Endothelial cell of umbilical vein (primary cell): ENCODE data around the gene KCNH8. TPM values are rescaled to one million over a fixed set of nuclear protein-coding genes. Genes with fewer than 3 reads are reported as not detected.

Experiments
- BruUV-seq: library from RNA; stranded (reverse); fragments of 400-500 nt; replicated peaks from 2 replicates; lab custom pipeline; 2021; lab: Mats Ljungman, UMichigan
- CTCF ChIA-PET: fragments of 300-600, 350-600 bp; sonication (Branson Sonifier 250); formaldehyde crosslinking; loops from one replicate; lab custom pipeline; 2021; ENCODE audit warnings: antibody characterized with exemption, inconsistent platforms; lab: Charles Lee
- POLR2A ChIA-PET: fragments of 300-600, 350-600 bp; sonication (Branson Sonifier 250); formaldehyde crosslinking; loops from one replicate; lab custom pipeline; 2021; ENCODE audit warnings: antibody characterized with exemption, inconsistent platforms; lab: Charles Lee
- DNase-seq: peaks from one replicate; pipeline ENCODE4 v3.0.0-alpha.2; 2011; ENCODE audit warnings: low read depth, low spot score
- FAIRE-seq: peaks from 2 replicates; lab custom pipeline; 2011; peaks lifted over from hg19 to GRCh38; lab: Jason Lieb, UNC
- H2AFZ ChIP-seq: 2 replicates; pipeline ENCODE4 v1.6.0; 2012; ENCODE audit warnings: low read depth, low read length, control low read depth, inconsistent platforms
- H3K27ac ChIP-seq: 2 replicates; pipeline ENCODE4 v1.5.1; 2011; ENCODE audit warnings: low read depth, mild to moderate bottlenecking, control low read depth, low read length, moderate library complexity; ENCODE audit not compliant: insufficient read depth
- H3K27me3 ChIP-seq, 2 experiments: 2 replicates each; pipeline versions ENCODE4 v1.6.0 to v1.6.1; 2011; ENCODE audit warnings: low read length in 2 of 2, mixed read lengths in 1 of 2; ENCODE audit not compliant: control insufficient read depth in 2 of 2, insufficient read depth in 2 of 2
- H3K36me3 ChIP-seq, 2 experiments: 2 replicates in 1 of 2; 3 replicates in 1 of 2; pipeline ENCODE4 v1.5.1; 2011; ENCODE audit warnings: low read length in 2 of 2, mild to moderate bottlenecking in 1 of 2, moderate library complexity in 1 of 2; ENCODE audit not compliant: control insufficient read depth in 2 of 2, insufficient read depth in 2 of 2; ENCODE audit errors: extremely low read depth in 1 of 2
- H3K4me1 ChIP-seq: 3 replicates; pipeline ENCODE4 v1.5.1; 2011; ENCODE audit warnings: mild to moderate bottlenecking, low read length; ENCODE audit not compliant: control insufficient read depth, insufficient read depth; ENCODE audit errors: extremely low read depth
- H3K4me2 ChIP-seq: 2 replicates; pipeline ENCODE4 v1.6.1; 2011; ENCODE audit warnings: low read length, control low read depth, mixed read lengths; ENCODE audit not compliant: insufficient read depth
- H3K4me3 ChIP-seq, 3 experiments: fragments of 200-600 bp in 1 of 3; sonication (generic), shearing (Covaris generic) in 1 of 3; replicated peaks in 1 of 3; 2 replicates each; pipeline ENCODE4 v1.5.1; 2011 to 2016; ENCODE audit warnings: control low read depth in 3 of 3, low read length in 3 of 3, mild to moderate bottlenecking in 2 of 3, inconsistent platforms in 1 of 3, low read depth in 1 of 3, moderate library complexity in 1 of 3; ENCODE audit not compliant: insufficient read depth in 1 of 3
- H3K79me2 ChIP-seq: 2 replicates; pipeline ENCODE4 v1.6.0; 2012; ENCODE audit warnings: low read length, inconsistent platforms; ENCODE audit not compliant: control insufficient read depth, insufficient read depth
- H3K9ac ChIP-seq: replicated peaks from 2 replicates; pipeline ENCODE3; 2011; ENCODE audit warnings: low read length, control low read depth; ENCODE audit not compliant: insufficient read depth; ENCODE audit errors: extremely low read depth
- H3K9me1 ChIP-seq: replicated peaks from 3 replicates; pipeline ENCODE4 v1.6.0; 2011; ENCODE audit warnings: mild to moderate bottlenecking, low read length; ENCODE audit not compliant: control insufficient read depth, insufficient read depth; ENCODE audit errors: extremely low read depth
- H3K9me3 ChIP-seq: replicated peaks from 2 replicates; pipeline ENCODE4 v1.5.1; 2012; ENCODE audit warnings: low read length, inconsistent platforms; ENCODE audit not compliant: control insufficient read depth, insufficient read depth
- H4K20me1 ChIP-seq: replicated peaks from 2 replicates; pipeline ENCODE3; 2011; ENCODE audit warnings: mild to moderate bottlenecking, low read length; ENCODE audit not compliant: control insufficient read depth, insufficient read depth; ENCODE audit errors: extremely low read depth
- CTCF ChIP-seq, 2 donors: IDR thresholded peaks; 1 replicate in 1 of 2; 2 replicates in 1 of 2; pipeline ENCODE4 v1.5.1; 2011; ENCODE audit warnings: low read length in 2 of 2, mild to moderate bottlenecking in 2 of 2, moderate library complexity in 2 of 2, control low read depth in 1 of 2, inconsistent platforms in 1 of 2, low read depth in 1 of 2; ENCODE audit not compliant: insufficient read depth in 1 of 2; ENCODE audit errors: extremely low read depth in 1 of 2
- EZH2 ChIP-seq: IDR thresholded peaks from 2 replicates; pipeline ENCODE4 v1.6.1; 2012; ENCODE audit warnings: borderline replicate concordance, low read depth, mild to moderate bottlenecking, moderate library complexity, low read length, inconsistent platforms; ENCODE audit not compliant: severe bottlenecking
- FOS ChIP-seq: IDR thresholded peaks from 2 replicates; pipeline ENCODE4 v1.6.1; 2011; ENCODE audit warnings: mild to moderate bottlenecking, low read length, moderate library complexity, borderline replicate concordance; ENCODE audit not compliant: insufficient read depth
- JUN ChIP-seq: IDR thresholded peaks from 2 replicates; pipeline ENCODE4 v1.6.1; 2011; ENCODE audit warnings: borderline replicate concordance, low read depth; ENCODE audit not compliant: insufficient read length, insufficient read depth
- MAX ChIP-seq: IDR thresholded peaks from 2 replicates; pipeline ENCODE4 v1.6.1; 2011; ENCODE audit not compliant: insufficient read depth, insufficient read length
- POLR2A ChIP-seq: IDR thresholded peaks from 2 replicates; pipeline ENCODE4 v1.6.1; 2012; ENCODE audit warnings: low read depth, mild to moderate bottlenecking, control low read depth, low read length
- POLR2AphosphoS5 ChIP-seq: IDR thresholded peaks from 2 replicates; pipeline ENCODE4 v1.6.1; 2012; ENCODE audit warnings: low read depth, mild to moderate bottlenecking, control low read depth, low read length, moderate library complexity; ENCODE audit not compliant: insufficient read depth
- dilution Hi-C: fragments of 300-500 bp; cut with MboI; formaldehyde crosslinking; loops from one replicate; pipeline ENCODE4 v1.15.0; 2019; ENCODE audit warnings: low sequenced_read_pairs; ENCODE audit not compliant: extremely low pct_ligation_motif_present
- intact Hi-C: fragments of 100-400 bp; cut with micrococcal nuclease; formaldehyde crosslinking; loops from one replicate; pipeline ENCODE4 v1.10.0; 2022
- polyA plus RNA-seq, 4 experiments: library from polyadenylated mRNA; depleted of rRNA in 3 of 4; stranded (reverse) in 3 of 4; unstranded in 1 of 4; fragments of >200 nt; gene quantifications; 2 replicates each; pipeline versions ENCODE4 v1.2.1 to v1.2.3, GENCODE V29; 2011 to 2012; ENCODE audit warnings: missing spikeins in 1 of 4
- total RNA-seq: library from RNA; stranded (reverse); gene quantifications from 2 replicates; pipeline ENCODE4 v1.2.3, GENCODE V29; 2021

The KCNH8 gene
- total and polyA plus RNA-seq, 2 donors (not counting 3 experiments of a cell fraction or from before 2014, with no cell fraction given): not detected

- no TSS peak for BruUV-seq
- no peak overlapping the region for H3K4me3 ChIP-seq
- H3K27me3 ChIP-seq: no peaks in the 10 kb centered on the region
- no peak overlapping the region for H3K27ac ChIP-seq
- H3K9ac ChIP-seq: no peak overlapping the region
- TF ChIP-seq CTCF (IDR thresholded peaks at IDR 0.05; ENCODE audit: extremely low read depth in 1 of 2, insufficient read depth in 1 of 2, low read depth in 1 of 2, low read length in 2 of 2): no peak
- no peak for TF ChIP-seq EZH2
- TF ChIP-seq POLR2AphosphoS5: no peak
- no peak for TF ChIP-seq FOS
- TF ChIP-seq POLR2A: no peak
- no peak for TF ChIP-seq MAX
- no peak for TF ChIP-seq JUN
- no peaks in the 10 kb centered on the region for H3K4me1 ChIP-seq
- ChIA-PET CTCF (no interaction called here), POLR2A (no interaction called here)
- H4K20me1 ChIP-seq: no peaks in the 10 kb centered on the region
- dilution Hi-C loops (no loop called here), intact Hi-C loops (no loop called here)
- H2AFZ ChIP-seq: no peak overlapping the region
- H3K9me3 ChIP-seq: peaks cover 2% of the 10 kb centered on the region
- FAIRE-seq (no peak), DNase-seq (no peak)
- H3K79me2 ChIP-seq: no peaks in the 10 kb centered on the region
- no peak overlapping the region for H3K4me2 ChIP-seq
- no peaks in the 10 kb centered on the region for H3K9me1 ChIP-seq
- H3K36me3 ChIP-seq: no peaks in the 10 kb centered on the region
Measured at GRCh38 chr3:19467761-19468160, 319.5 kb downstream of the KCNH8 start.
